HG02884 (cell line): ENCODE data around the gene CD48.

ENCODE experiments used
- ATAC-seq: cut with Tn5 transposase; IDR thresholded peaks from one replicate; pipeline ENCODE4 v1.9.1; 2021; ENCODE audit warnings: mild to moderate bottlenecking, moderate library complexity; ENCODE audit not compliant: unreplicated experiment

The CD48 gene, protein sequence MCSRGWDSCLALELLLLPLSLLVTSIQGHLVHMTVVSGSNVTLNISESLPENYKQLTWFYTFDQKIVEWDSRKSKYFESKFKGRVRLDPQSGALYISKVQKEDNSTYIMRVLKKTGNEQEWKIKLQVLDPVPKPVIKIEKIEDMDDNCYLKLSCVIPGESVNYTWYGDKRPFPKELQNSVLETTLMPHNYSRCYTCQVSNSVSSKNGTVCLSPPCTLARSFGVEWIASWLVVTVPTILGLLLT

DNA sequence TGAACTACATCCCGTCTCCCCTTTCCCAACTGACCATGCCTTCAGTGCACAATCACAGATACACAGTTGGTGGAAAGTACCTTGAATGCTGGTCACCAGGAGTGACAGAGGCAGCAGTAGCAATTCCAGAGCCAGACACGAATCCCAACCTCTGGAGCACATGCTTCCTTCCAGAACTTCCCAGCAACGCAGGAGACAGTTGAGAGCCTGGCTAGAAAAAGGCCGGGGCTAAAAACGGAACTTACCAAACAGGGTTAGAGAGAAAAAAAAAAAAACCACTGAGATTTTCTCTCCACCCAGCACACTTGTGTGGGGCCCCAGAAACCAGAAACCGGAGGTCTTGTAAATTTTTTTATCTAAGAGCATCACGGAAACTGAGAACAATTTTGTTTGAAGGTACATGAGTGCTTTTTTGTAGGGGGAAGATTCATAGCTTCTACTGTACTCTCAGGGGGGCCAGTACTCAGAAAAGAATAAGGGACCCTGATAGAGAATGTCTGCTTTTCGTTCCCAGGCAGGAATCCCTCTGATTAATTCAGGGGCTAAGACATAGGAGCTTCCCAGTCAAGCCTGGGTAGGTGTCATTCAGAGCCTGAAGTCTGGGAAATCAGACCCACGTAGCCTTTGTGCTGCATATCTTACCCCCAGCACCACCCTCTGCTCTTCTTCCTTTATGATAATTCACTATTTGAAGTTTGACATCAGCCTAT, at the start of gene CD48:
Gene CD48 (minus strand): TSS at position 221 of the 710 bp plus-strand sequence. CDS start 59 bp downstream, at position 162.
- peak; percentile 34 for ATAC-seq

DNA sequence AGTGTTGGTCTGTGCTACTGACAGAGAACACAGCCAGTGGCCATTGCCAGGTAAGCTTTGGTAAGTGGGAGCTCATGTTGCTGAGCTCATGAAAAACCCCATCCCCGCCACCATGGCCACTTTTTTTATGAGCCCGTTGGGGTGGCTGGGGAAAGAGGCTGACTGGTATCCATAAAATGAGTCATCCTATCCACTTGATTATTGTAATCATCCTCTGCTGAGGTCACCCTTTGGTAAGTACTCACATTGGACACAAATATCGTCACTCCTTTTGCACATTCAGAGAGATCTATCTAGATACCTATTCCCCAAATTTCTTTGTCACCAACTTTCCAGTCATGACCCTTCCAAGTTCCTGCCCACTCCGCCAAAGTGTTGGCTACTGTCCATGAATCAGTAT, 49.4 kb upstream of the CD48 start:
- no peak for ATAC-seq

DNA sequence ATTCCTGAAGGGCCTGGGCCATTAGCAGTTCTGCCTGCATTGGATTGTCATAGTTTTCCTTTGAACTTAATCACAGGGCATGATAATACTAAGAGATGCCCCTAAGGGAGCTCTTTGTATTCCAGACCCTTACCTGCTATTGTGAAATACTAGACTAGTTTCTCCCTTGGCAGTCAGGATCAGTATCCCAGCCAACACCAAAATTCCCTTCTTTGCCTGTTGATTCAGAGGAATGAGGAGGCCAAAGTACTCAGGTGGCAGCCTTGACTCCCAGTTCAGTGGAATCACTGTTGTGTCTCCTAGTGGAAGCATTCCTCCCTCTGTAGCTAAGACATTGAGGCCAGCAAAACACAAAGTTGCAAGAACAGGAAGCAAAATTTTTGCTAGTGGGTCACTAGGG, 48.1 kb upstream of the CD48 start:
- no peak for ATAC-seq

DNA sequence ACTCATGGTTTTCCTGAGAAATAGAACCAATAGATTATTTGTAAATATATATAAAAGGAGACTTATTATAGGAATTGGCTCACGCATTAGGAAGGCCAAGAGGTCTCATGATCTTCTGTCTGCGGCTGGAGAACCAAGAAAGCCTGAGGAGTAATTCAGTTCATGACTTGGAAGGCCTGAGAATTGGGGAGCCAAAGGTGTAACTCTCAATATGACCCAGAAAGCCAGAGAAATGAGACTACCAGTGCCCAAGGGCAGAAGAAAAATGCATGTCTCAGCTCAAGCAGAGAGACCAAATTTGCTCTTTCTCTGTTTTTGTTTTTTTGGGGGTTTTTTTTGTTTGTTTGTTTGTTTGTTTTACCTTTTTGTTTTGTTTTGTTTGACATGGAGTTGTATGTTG, 46.9 kb upstream of the CD48 start:
- no peak for ATAC-seq

DNA sequence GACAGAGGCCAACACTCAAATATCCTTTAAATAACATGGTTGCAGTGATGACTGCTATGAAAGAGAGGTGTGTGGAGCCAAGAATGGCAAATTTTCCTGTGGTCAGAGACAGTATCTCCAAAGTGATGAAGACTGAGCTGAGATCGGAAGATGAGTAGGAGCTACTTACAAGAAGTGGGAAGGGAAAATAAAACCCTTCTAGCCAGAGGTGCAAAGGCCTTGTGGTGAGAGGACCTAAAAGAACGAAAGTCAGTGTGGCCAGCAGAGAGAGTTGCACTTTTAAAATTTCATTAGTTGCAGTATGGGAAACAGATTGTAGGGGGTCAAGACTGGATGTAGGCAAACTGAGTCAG, 45.2 kb upstream of the CD48 start:
- ATAC-seq: no peak

DNA sequence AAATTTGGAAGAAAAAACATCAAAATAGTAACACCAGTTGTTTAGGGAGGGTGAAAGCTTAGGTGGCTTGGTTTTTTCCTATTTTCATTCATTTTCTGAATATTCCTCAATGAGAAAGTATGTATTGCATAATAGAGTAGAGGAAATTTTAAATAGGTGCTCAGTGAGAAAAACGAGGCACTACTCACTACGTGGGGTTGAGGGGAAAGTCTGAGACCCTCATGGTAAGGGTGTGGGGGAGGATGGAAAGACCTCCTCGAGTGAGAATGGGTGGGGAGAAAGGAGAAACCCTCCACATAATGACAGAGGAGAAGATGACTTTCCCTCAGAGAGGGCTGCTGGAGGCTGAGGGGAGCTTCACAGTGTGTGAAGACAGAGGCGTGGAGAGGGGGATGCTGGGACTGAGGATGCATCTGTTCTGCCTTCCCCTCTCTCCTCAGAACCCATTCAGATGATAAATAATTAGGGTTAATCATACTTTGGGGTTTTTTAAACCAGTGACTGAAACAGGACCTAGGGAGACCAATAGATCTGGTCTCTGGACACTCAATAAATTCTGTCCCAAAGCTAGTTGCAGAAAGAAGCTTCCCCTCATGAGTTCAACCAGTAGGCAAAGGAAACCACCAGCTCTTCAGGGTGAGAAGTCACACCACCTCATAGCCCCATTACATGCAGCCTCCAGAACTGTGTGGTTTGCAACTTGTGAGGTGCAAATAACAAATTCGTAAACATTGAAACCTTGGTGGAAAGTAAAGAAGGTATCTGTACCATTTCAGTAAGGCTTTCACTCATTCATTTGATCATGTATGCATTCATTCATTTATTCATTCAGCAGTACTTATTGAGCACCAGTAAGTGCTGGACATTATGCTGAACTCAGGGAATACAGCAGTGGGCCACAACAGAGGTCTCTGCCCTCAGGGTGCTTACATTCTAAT, 44.6 kb upstream of the CD48 start:
- ATAC-seq: no peak

DNA sequence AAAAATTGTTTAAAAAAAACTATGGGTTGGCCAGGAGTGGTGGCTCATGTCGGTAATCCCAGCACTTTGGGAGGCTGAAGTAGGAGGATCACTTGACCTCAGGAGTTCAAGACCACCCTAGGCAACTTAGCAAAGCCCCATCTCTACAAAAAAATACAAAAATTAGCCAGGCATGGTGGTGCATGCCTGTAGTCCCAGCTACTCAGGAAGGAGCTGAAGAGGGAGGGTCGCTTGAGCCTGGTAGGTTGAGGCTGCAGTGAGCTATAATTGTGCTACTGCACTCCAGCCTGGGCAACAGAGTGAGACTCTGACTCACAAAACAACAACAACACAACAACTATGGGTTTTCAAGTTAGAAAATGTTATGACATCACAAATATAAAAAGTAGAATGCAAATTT, 43.8 kb upstream of the CD48 start:
- ATAC-seq: no peak

DNA sequence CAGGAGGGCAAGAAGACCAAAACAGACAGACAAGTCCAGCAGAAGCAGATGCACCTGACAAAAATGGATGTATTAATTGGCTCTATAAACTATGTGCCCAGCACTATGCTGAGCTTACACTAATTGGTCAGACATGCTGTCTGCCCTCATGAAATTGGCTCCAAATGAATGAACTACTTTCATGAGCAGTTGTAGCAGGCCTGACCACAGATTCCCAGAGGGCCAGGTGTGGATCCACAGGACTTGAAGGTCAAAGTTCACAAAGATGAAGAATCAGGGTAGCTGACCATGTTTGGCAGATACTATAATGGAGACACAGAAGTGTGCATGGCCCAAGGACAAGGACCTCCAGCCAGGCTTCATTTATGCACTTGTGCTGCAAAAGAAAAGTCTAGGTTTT, 42.0 kb upstream of the CD48 start:
- ATAC-seq: no peak

DNA sequence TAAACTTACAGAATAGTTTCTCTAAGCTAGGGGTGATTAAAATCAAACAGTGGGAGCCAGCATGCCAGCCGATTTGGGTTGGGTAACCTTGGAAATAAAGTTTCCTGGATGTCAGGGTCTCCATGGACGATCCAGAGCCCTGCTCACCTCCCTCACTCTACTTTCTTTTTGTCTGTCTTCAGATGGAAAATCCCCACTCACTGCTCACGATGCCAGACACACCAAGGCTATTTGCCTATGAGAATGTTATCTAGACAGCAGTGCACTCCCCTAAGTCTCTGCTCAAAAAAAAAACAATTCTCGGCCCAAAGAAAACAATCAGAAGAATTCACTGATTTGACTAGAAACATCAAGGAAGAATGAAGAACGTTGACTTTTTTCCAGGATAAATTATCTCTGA, 41.3 kb upstream of the CD48 start:
- ATAC-seq: no peak

DNA sequence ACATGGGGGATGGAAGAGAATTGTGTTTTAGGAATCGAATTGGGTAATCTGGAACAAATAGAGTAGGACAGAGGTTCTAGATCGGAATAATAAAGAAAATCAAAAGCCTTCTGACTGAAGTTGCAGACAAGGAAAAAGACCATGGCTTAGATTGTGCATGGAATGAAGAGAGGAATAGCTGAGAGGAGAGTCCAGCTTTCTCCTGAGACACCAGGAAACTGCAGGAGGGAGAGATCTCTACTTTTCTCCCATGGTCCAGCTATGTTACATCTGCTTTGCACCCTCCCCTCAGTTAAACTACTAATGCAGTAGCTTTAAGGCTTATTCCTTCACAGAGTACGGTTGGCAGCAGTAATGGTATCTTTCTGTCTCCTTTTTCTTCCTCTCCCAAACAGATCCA, 40.8 kb upstream of the CD48 start:
- no peak for ATAC-seq

DNA sequence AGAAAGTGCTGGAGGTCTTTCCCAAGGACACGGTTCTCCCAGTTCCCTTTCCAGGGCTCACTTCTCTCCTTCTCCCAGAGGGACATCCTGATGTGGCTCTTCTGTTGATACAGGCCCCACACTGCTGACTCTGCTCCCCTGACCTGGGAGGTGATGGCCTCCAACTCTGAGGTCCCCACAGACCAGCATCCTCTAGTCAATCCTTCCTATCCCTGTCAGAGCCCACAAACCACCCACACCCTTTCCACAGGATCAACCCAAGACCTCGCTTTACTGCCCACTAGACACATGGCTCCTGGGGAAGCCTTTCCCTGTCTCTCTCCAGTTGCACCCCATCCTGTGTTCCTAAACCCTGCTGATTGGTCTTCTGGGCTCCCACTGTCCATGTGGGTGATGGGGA, 39.0 kb upstream of the CD48 start:
- no peak for ATAC-seq

DNA sequence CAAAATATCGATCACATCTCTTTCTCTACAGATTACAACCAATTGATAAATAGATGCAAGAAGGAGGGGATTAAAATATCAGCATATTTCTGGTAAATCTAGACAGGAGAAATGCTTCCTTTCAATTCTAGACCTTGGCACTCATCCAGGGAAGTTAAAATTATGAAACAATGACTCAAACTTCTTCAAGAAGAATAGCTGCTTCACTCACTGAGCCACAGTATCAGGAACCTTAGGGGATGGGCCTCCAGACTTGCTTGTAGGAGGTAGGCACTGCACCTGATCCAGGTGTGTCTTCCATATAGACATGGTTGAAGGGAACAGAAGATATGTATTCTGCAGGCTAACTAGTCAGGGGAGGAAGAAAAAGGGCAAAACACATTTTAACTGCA, 37.3 kb upstream of the CD48 start:
- no peak for ATAC-seq

DNA sequence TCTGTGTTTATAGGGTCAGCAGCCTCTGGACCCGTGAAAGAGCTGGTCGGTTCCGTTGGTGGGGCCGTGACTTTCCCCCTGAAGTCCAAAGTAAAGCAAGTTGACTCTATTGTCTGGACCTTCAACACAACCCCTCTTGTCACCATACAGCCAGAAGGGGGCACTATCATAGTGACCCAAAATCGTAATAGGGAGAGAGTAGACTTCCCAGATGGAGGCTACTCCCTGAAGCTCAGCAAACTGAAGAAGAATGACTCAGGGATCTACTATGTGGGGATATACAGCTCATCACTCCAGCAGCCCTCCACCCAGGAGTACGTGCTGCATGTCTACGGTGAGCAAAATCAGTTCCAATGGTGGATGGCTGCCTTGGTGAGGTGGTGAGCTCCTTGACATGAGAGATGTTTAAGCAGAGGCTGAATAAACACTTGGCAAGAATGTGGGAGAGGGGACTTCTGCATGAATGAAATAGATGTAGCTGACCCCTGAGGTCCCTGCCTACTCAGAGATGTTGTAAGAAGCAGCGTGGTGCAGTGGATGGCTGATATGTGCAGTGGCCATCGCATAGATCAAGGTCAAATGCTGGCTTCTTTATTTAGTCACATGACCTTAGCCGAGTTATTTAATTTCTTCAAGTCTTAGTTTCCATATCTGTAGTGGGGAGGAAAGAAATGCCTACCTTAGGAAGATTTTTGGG, 36.7 kb upstream of the CD48 start:
- ATAC-seq: no peak

DNA sequence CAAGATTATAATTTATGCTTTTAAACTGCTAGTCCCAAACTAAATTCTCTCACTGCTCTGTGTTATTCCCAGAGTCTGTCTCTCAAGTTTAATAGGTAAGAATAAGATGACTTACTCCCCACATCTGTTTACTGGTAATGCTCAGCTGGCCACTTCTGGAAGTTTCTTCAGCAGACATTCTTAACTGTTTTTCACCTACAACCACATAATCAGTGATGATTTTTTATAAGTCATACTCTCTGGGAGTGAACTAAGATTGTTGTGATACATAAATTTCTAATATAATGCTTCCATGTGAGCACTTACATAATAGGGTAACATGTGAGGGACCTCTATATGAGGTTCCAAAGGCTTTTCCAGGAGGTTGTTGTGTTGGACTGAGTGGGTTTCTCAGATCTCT, 36.1 kb upstream of the CD48 start:
- ATAC-seq: no peak

DNA sequence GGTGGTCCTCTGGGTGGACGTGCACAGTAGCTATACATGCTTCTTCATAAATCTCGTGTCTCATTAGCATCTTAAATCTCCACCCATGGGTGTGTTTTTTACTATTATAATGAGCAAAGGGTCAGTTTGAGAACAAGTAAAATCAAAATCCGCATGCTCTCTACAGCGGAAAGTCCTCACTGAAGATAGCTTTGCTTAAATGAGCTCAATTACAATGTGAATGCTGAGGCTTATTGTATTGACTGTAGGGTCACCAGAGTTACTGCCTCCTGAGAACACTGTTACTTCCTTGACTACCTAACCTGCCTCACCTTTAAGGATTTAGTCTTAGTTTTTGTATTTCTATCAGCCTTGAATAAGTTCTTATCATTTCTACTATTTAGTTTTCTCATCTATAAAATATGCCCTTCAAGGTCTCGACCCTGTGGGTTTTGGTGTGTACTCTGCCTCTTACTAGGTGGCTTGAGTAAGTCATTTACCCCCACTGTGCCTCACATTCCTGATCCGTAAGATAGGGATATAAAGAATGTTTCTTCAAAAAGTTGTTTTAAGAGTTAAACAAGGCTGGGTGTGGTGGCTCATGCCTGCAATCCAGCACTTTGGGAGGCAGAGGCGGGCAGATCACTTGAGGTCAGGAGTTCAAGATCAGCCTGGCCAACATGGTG, 35.3 kb upstream of the CD48 start:
- ATAC-seq: no peak

DNA sequence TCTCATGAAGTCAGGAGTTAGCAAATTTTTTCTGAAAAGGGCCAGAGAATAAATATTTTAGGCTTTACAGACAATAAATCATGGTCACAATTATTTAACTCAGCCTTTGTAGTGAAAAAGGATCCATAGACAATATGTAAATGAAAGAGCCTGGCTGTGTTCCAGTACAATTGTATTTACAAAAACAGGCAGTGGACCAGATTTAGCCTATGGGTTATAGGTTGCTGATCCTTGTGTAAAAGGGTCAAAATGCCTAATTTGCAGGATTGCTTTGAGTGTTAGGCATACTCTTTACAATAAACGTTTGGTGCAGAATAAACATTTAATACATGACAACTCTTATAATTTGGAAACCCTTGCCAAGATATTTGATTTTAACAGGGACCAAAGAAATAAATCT, 33.9 kb upstream of the CD48 start:
- ATAC-seq: no peak

DNA sequence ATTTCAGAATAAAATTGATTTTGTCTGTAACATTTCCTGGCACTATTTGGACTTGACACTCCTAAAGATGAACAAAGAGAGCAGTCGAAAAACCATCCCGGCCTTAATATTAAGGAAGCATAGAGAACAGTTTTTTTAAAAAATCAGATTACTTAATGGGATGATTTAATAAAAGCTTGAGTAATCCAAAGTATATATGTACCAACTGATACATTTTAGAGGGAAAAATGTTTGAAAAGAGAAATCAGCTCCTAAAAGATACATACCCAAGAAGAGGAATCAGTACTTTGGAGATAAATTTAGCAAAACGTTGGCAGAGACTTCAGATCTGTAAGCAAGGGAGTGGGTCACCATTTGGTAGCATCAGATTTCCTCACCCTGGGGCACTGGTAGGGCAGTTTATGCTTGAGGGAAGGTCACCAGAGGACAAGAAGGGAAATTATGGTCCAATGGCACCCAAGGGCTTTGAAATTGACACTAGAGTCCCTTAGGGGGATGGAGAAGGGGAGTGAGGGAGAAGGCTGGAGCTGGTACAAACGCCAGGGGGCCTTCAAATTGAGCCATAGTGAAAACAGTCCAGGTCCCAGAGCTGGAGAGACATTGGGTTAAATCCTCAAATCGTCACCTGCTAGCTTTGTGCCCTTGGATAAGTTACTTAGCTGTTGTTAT, 33.4 kb upstream of the CD48 start:
- no peak for ATAC-seq

DNA sequence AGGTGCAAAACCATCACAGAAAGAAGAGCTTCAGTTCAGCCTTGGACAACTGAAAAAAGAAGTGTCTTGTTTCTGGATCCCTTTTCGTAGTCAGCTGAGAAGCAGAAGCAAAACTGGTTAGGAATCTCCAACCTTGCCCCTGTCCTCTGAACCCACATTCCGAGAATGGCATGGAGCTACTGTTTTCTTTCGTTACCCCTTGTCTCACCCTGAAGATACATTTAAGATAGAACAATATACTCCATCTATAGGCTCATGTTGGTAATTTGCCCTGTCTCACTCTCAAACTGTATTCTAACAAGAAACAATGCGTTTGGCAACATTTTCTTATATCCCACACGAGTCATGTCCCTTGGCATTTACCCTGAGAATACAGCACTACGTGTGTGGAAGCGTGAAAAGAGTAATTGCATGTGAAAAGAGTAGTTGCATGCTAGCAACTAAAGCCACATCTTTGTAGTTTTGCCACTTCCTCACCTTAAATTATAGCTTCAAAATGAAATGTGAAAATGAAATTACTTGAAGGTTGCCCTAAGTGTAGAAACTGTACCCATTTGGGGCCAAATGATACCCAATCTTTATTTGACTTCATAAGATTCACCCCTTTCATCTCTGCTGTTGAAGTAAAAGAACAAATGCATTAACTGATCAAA, 32.7 kb upstream of the CD48 start:
- no peak for ATAC-seq

DNA sequence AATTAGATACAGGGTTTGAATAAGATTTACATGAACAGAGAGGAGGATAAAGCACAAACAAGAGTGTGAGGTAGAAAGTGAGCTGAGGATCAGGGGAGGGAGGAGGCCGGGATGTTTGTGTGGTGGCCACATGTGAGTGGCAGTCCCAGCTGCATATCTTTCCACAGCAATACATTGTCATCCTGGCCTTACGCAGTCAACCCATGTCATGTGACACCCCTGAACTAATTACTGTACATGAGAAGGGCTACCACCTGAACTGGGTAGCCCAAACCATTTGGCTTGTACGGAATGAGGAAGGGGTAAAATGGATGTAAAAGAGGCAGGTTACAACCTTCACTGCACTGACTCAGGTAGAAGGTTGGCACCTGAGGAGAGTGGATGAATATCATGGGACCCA, 31.6 kb upstream of the CD48 start:
- ATAC-seq: no peak
